Bronchial epithelial cell (primary cell): ENCODE measurements around the gene WEE1. TPM values are rescaled to one million over a fixed set of nuclear protein-coding genes. Genes with fewer than 3 reads are reported as not detected.
A peak's percentile ranks its signal among the peaks of the same experiment; 100 is the strongest.

Experiments used
- DNase-seq: peaks from one replicate; pipeline ENCODE4 v3.0.0-alpha.2; 2010; ENCODE audit warnings: low read depth
- FAIRE-seq: peaks from 2 replicates; lab custom pipeline; 2011; peaks lifted over from hg19 to GRCh38; lab: Jason Lieb, UNC
- H3K27me3 ChIP-seq: 2 replicates; pipeline ENCODE4 v1.5.1; 2011; ENCODE audit warnings: low read length; ENCODE audit not compliant: control insufficient read depth, insufficient read depth
- H3K36me3 ChIP-seq: 2 replicates; pipeline ENCODE4 v1.5.1; 2011; ENCODE audit warnings: low read length; ENCODE audit not compliant: control insufficient read depth, insufficient read depth
- H3K4me3 ChIP-seq: 2 replicates; pipeline ENCODE4 v1.5.1; 2011; ENCODE audit warnings: mild to moderate bottlenecking, low read depth, low read length, control low read depth
- total RNA-seq: library from RNA; depleted of rRNA; stranded (reverse); fragments of >200 nt; gene quantifications from 2 replicates; pipeline ENCODE4 v1.2.1, GENCODE V29; 2014
- TF ChIP-seq, protein P1 (sequence below): IDR thresholded peaks from 2 replicates; pipeline ENCODE4 v1.5.1; 2011; ENCODE audit warnings: mild to moderate bottlenecking, moderate library complexity, low read length, control low read depth, inconsistent platforms; ENCODE audit not compliant: insufficient read depth, severe bottlenecking

WEE1 gene
- total RNA-seq, result 14.6 and 15.8 TPM in 2 replicates

DNA sequence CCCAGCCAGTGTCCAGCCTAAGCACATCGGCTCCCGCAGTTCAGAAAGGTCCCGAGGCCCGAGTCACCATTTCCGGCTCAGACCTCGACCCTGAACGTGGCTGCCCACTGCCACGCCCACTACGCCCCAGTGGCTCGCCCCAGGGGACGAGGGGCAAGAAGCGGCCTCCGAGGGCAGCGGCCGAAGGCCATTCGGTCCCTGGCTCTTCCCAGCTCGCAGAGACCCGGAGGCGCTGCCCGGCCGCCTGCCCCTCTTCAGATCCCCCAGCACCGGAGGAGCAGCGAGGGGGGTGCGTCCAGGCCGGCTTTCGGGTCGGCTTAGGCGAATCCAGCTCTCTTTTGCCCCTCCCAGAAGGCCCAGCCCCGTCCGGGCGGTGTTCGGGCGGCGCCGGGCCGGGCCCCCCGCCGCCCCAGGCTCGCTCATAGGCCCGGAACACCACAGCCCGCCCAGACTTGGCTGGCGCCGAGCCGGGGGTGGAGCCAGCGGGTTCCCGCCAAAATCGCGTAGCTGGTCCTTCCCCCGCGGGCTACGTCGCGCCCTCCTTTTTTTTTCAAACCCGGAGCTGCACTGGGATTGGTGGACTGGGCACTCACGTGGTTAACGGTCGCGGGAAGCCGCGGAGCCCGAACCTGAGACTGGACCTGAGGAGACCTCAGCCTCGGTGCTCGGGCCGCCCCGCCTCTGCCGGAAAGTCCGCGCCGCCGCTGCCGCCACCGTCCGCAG lies at the start of gene WEE1:
Gene WEE1, plus strand, starts transcription at position 619 of the 723 bp plus-strand sequence. CDS start 264 bp downstream, outside the sequence.
- DNase-seq, result peak; percentile 91
- no peaks in the 10 kb centered on the region for H3K27me3 ChIP-seq
- FAIRE-seq, result no peak
- H3K36me3 ChIP-seq, result peaks cover 1% of the 10 kb centered on the region
- TF ChIP-seq, protein P1, sequence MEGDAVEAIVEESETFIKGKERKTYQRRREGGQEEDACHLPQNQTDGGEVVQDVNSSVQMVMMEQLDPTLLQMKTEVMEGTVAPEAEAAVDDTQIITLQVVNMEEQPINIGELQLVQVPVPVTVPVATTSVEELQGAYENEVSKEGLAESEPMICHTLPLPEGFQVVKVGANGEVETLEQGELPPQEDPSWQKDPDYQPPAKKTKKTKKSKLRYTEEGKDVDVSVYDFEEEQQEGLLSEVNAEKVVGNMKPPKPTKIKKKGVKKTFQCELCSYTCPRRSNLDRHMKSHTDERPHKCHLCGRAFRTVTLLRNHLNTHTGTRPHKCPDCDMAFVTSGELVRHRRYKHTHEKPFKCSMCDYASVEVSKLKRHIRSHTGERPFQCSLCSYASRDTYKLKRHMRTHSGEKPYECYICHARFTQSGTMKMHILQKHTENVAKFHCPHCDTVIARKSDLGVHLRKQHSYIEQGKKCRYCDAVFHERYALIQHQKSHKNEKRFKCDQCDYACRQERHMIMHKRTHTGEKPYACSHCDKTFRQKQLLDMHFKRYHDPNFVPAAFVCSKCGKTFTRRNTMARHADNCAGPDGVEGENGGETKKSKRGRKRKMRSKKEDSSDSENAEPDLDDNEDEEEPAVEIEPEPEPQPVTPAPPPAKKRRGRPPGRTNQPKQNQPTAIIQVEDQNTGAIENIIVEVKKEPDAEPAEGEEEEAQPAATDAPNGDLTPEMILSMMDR, result no peak
- H3K4me3 ChIP-seq, result peak within 1 kb of the TSS; percentile 63

DNA sequence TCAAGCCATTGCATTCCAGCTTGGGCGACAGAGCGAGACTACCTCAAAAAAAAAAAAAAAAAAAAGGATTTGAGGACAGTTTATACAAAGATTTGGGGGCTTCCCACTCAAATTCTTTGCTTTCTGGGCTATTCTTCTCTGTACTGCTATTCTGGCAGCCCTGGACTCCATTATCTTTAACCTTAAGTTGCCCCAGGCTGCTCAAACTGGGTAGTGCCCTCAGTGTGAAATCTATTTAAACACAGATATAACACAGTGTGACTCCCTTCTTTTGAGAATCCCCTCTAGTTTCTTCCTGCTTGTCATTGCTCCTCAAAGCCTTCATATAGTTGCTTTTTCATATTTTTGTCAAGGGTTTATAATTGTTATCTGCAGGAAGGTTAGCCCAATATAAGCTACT lies 49.5 kb upstream of the WEE1 start:
- no peak for FAIRE-seq
- no peaks in the 10 kb centered on the region for H3K27me3 ChIP-seq
- no peak overlapping the region for H3K4me3 ChIP-seq
- TF ChIP-seq, protein P1, result no peak
- no peak for DNase-seq
- peaks cover 2% of the 10 kb centered on the region for H3K36me3 ChIP-seq

DNA sequence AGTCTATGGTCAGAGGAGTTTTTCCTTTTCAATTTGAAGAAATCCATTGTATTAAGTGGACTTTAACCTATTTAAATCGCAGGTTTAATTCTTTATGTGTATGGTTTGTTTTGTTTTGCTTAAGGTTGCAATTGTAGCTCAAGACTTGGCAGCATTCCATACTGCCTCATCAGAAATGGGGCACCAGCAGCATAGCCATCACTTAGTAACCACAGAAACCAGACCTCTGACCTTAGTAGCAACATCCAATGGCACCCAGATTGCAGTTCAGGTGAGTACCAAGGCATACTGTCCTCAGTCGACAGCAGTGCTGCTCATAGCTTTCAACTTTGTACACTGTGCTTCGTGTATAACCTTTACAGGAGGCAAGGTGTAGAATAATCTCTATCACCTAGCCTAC lies 48.4 kb upstream of the WEE1 start:
- Histone ChIP-seq H3K36me3 (peaks cover 2% of the 10 kb centered on the region), H3K27me3 (no peaks in the 10 kb centered on the region), H3K4me3 (no peak overlapping the region)
- TF ChIP-seq, protein P1, result no peak
- no peak for FAIRE-seq
- DNase-seq, result no peak

DNA sequence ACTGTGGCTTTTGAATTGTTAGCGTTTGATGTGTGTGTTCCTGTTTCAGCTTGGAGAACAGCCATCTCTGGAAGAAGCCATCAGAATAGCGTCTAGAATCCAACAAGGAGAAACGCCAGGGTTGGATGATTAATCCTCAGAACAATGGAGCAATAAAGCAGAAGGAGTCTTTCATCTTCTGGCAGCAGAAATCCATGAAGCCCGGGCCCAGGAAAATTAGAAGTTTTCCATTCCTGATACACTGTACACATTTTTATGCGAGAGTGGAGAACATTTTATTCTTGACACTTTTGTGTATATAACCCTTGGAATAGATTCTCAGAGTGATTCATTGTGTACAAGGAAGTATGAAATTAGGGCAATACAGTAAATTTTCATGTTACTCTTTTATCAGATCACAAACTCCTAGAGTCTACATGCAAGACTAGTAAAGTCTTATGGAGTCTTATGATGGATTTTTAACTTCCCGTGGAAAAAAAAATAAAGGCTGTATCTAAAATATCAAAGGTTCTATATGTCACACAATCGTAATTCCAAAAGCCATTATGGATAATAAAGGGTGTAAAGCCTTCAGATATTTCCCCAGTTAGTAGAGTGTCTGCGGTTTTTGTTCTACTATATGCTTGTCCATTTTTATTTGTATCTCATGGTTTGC lies 45.9 kb upstream of the WEE1 start:
- peak; percentile 36 for FAIRE-seq
- no peak overlapping the region for H3K4me3 ChIP-seq
- H3K36me3 ChIP-seq, result peaks cover 2% of the 10 kb centered on the region
- H3K27me3 ChIP-seq, result no peaks in the 10 kb centered on the region
- TF ChIP-seq, protein P1, result no peak
- DNase-seq, result peak; percentile 56

DNA sequence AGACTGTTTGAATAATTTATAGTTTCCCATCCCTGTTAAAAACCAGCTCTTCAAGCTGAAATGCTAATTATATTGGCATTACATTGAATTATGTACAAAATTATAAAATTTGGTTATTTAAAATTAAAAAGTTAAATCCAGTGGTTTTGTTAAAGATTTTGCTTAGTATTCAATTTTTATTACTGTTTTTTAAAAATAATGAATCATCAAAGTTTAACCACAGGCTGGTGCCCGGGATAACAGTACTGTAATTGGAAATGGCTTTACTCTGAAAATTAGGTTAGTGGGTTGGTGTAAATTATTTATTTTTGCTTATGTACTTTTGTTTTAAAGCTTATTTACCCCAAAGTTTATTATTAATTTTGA lies 45.4 kb upstream of the WEE1 start:
- no peak for FAIRE-seq

More for the DNA sequence above, 45.4 kb upstream of the WEE1 start:
- no peak overlapping the region for H3K4me3 ChIP-seq
- TF ChIP-seq, protein P1, result no peak
- H3K27me3 ChIP-seq, result no peaks in the 10 kb centered on the region
- H3K36me3 ChIP-seq, result peaks cover 2% of the 10 kb centered on the region
- DNase-seq, result no peak
